ENCODE results near the gene COL4A2. TPM values are rescaled to one million over a fixed set of nuclear protein-coding genes. Genes with fewer than 3 reads are reported as not detected.

COL4A2 gene
- total and polyA plus RNA-seq, 3 experiments from 2014 or later = not detected

DNA sequence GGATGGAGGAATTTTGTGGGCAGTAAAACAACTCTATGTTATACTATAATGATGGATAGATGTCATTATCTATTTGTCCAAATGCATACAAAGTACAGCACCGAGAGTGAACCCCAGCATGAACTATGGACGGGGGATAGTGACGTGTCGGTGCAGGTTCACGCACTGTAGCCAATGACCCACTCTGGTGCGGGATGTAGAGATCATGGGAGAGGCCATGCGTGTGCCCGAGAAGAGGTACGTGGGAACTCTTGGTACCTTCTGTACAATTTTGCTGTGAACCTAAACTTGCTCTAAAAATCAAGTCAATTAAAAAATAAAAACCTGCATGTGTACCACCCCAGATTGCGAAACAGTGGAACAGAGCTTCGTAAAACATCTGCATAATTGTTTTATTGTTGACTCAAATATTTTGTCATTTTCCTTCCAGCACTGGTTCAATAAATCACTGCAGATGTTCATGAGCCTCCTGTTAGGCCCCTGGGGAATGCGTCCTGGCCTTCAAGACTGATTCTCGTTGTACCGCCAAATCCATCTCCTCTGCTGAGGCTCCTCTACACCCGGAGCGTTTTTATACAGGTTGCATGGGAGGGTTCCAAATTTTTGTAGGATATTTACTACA is 31.0 kb upstream of the COL4A2 start:
- no peaks in the 10 kb centered on the region for H3K4me1 Mint-ChIP-seq
- H3K27ac Mint-ChIP-seq = no peak overlapping the region
- no peak overlapping the region for H3K4me3 Mint-ChIP-seq
- Histone ChIP-seq H3K27me3 (ENCODE audit: insufficient read depth, low read length, poor library complexity, severe bottlenecking) (no peaks in the 10 kb centered on the region), H3K9me3 (ENCODE audit: low read length) (no peaks in the 10 kb centered on the region), H3K4me3 (ENCODE audit: low read length) (no peak overlapping the region), H3K27ac (ENCODE audit: low read depth, low read length) (no peak overlapping the region), H3K4me1 (ENCODE audit: insufficient read depth, low read length) (no peaks in the 10 kb centered on the region), H3K36me3 (ENCODE audit: insufficient read depth, low read length) (no peaks in the 10 kb centered on the region)
- no peaks in the 10 kb centered on the region for H3K9me3 Mint-ChIP-seq
- DNase-seq = no peak
- ChIA-PET CTCF (no interaction called here), POLR2A (no interaction called here)
- H3K27me3 Mint-ChIP-seq = peaks cover 3 to 4% of the 10 kb centered on the region in 2 donors
- H3K36me3 Mint-ChIP-seq = no peaks in the 10 kb centered on the region

DNA sequence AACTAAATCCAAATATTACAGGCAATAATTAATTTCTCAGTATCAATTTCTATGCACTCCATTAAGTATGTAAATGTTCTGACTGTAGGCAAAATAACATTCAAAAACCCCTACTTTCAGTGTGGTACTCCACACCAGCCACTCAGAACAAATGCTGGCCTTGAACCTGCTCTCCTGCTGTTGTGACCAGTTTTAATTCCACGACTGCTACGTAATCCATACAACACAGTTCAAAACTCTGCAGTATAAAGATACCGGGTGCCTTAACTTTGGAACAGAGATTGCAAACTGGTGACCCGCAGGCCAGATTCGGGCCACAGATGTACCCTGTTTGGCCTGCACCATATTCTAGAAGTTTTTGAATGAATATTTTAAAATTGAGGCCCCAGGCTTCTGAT is 30.5 kb upstream of the COL4A2 start:
- CTCF ChIA-PET = no interaction called here
- Histone ChIP-seq H3K9me3 (ENCODE audit: low read length) (no peaks in the 10 kb centered on the region), H3K27me3 (ENCODE audit: insufficient read depth, low read length, poor library complexity, severe bottlenecking) (no peaks in the 10 kb centered on the region), H3K36me3 (ENCODE audit: insufficient read depth, low read length) (no peaks in the 10 kb centered on the region), H3K27ac (ENCODE audit: low read depth, low read length) (no peak overlapping the region), H3K4me1 (ENCODE audit: insufficient read depth, low read length) (no peaks in the 10 kb centered on the region), H3K4me3 (ENCODE audit: low read length) (no peak overlapping the region)
- H3K36me3 Mint-ChIP-seq = no peaks in the 10 kb centered on the region
- H3K4me1 Mint-ChIP-seq = no peaks in the 10 kb centered on the region
- no peaks in the 10 kb centered on the region for H3K9me3 Mint-ChIP-seq
- H3K27ac Mint-ChIP-seq = no peak overlapping the region
- no peak overlapping the region for H3K4me3 Mint-ChIP-seq
- POLR2A ChIA-PET = no interaction called here
- no peak for DNase-seq
- peaks cover 3 to 4% of the 10 kb centered on the region in 2 donors for H3K27me3 Mint-ChIP-seq

- Histone ChIP-seq H3K27me3 (ENCODE audit: insufficient read depth, low read length, poor library complexity, severe bottlenecking) (no peaks in the 10 kb centered on the region), H3K4me1 (ENCODE audit: insufficient read depth, low read length) (no peaks in the 10 kb centered on the region), H3K27ac (ENCODE audit: low read depth, low read length) (no peak overlapping the region), H3K9me3 (ENCODE audit: low read length) (no peaks in the 10 kb centered on the region), H3K36me3 (ENCODE audit: insufficient read depth, low read length) (no peaks in the 10 kb centered on the region), H3K4me3 (ENCODE audit: low read length) (no peak overlapping the region)
- Mint-ChIP-seq H3K36me3 (no peaks in the 10 kb centered on the region), H3K4me3 (no peak overlapping the region), H3K27ac (no peak overlapping the region), H3K9me3 (no peaks in the 10 kb centered on the region), H3K4me1 (no peaks in the 10 kb centered on the region), H3K27me3 (peaks cover 6 to 7% of the 10 kb centered on the region in 2 donors)
- ChIA-PET POLR2A (no interaction called here), CTCF (no interaction called here)
- no peak for DNase-seq
These were observed 29.6 kb upstream of the COL4A2 start for GRCh38 chr13:110277357-110277975.

GRCh38 chr13:110278859-110279258 is 28.2 kb upstream of the COL4A2 start:
- Histone ChIP-seq H3K9me3 (ENCODE audit: low read length) (no peaks in the 10 kb centered on the region), H3K27me3 (ENCODE audit: insufficient read depth, low read length, poor library complexity, severe bottlenecking) (no peaks in the 10 kb centered on the region), H3K36me3 (ENCODE audit: insufficient read depth, low read length) (no peaks in the 10 kb centered on the region), H3K4me3 (ENCODE audit: low read length) (no peak overlapping the region), H3K27ac (ENCODE audit: low read depth, low read length) (no peak overlapping the region), H3K4me1 (ENCODE audit: insufficient read depth, low read length) (no peaks in the 10 kb centered on the region)
- Mint-ChIP-seq H3K9me3 (no peaks in the 10 kb centered on the region), H3K36me3 (no peaks in the 10 kb centered on the region), H3K4me3 (no peak overlapping the region), H3K4me1 (no peaks in the 10 kb centered on the region), H3K27ac (no peak overlapping the region), H3K27me3 (peaks cover 10 to 16% of the 10 kb centered on the region in 2 donors)
- no peak for DNase-seq
- ChIA-PET CTCF (no interaction called here), POLR2A (no interaction called here)

GRCh38 chr13:110279684-110280083 is 27.4 kb upstream of the COL4A2 start:
- Histone ChIP-seq H3K27me3 (ENCODE audit: insufficient read depth, low read length, poor library complexity, severe bottlenecking) (no peaks in the 10 kb centered on the region), H3K4me3 (ENCODE audit: low read length) (no peak overlapping the region), H3K36me3 (ENCODE audit: insufficient read depth, low read length) (no peaks in the 10 kb centered on the region), H3K4me1 (ENCODE audit: insufficient read depth, low read length) (no peaks in the 10 kb centered on the region), H3K9me3 (ENCODE audit: low read length) (no peaks in the 10 kb centered on the region), H3K27ac (ENCODE audit: low read depth, low read length) (no peak overlapping the region)
- Mint-ChIP-seq H3K27ac (no peak overlapping the region), H3K9me3 (no peaks in the 10 kb centered on the region), H3K36me3 (no peaks in the 10 kb centered on the region), H3K27me3 (peaks cover 8 to 20% of the 10 kb centered on the region in 2 donors), H3K4me1 (no peaks in the 10 kb centered on the region), H3K4me3 (no peak overlapping the region)
- ChIA-PET CTCF (no interaction called here), POLR2A (no interaction called here)
- DNase-seq = no peak

- H3K4me3 ChIP-seq (ENCODE audit: low read length) = no peak overlapping the region
- no peak for DNase-seq
- Mint-ChIP-seq H3K27me3 (peaks cover 8 to 20% of the 10 kb centered on the region in 2 donors), H3K36me3 (no peaks in the 10 kb centered on the region), H3K9me3 (no peaks in the 10 kb centered on the region), H3K4me3 (no peak overlapping the region), H3K27ac (no peak overlapping the region), H3K4me1 (no peaks in the 10 kb centered on the region)
- H3K36me3 ChIP-seq (ENCODE audit: insufficient read depth, low read length) = no peaks in the 10 kb centered on the region
- ChIA-PET CTCF (no interaction called here), POLR2A (no interaction called here)
- no peaks in the 10 kb centered on the region for H3K9me3 ChIP-seq (ENCODE audit: low read length)
- no peak overlapping the region for H3K27ac ChIP-seq (ENCODE audit: low read depth, low read length)
- no peaks in the 10 kb centered on the region for H3K27me3 ChIP-seq (ENCODE audit: insufficient read depth, low read length, poor library complexity, severe bottlenecking)
- no peaks in the 10 kb centered on the region for H3K4me1 ChIP-seq (ENCODE audit: insufficient read depth, low read length)
These were observed 26.8 kb upstream of the COL4A2 start for GRCh38 chr13:110280231-110280813.

DNA sequence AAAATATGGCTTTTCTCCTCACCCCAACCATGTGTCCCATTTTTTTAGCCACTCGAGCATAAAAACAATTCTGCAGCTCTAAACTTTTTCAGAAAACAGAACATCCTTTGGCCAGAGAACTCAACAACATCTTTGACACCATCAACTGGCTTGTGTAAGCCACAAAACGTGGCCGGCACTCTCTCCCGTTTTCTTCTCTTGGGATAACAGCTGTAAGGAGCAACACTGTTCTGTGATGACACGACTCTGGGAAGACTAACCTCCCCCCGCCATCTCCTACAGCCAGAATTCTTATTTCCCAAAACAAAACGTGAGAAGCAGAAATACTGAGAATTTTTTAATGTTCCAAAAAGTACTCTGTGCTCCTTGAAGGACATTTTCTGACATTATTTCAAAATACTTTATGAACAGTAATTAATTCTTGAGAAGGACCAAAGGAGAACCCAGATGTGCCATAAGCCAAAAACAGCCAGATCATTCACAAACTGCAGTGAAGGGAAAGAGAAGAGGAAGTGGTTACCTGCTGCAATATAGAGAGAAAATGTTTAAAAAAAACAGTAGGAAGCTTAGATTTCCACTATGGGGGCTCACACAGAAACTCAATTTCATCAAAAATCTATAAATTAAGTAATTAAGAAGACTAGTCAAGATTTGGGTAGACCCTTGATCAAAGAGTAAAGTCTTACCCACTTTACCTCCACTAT is 25.9 kb upstream of the COL4A2 start:
- Mint-ChIP-seq H3K27me3 (peaks cover 8 to 20% of the 10 kb centered on the region in 2 donors), H3K4me1 (no peaks in the 10 kb centered on the region), H3K27ac (no peak overlapping the region), H3K36me3 (no peaks in the 10 kb centered on the region), H3K4me3 (no peak overlapping the region), H3K9me3 (no peaks in the 10 kb centered on the region)
- DNase-seq = no peak
- H3K9me3 ChIP-seq (ENCODE audit: low read length) = no peaks in the 10 kb centered on the region
- CTCF ChIA-PET = no interaction called here
- no peaks in the 10 kb centered on the region for H3K36me3 ChIP-seq (ENCODE audit: insufficient read depth, low read length)
- POLR2A ChIA-PET = no interaction called here
- H3K27me3 ChIP-seq (ENCODE audit: insufficient read depth, low read length, poor library complexity, severe bottlenecking) = no peaks in the 10 kb centered on the region
- H3K4me3 ChIP-seq (ENCODE audit: low read length) = no peak overlapping the region
- H3K4me1 ChIP-seq (ENCODE audit: insufficient read depth, low read length) = no peaks in the 10 kb centered on the region
- H3K27ac ChIP-seq (ENCODE audit: low read depth, low read length) = no peak overlapping the region

DNA sequence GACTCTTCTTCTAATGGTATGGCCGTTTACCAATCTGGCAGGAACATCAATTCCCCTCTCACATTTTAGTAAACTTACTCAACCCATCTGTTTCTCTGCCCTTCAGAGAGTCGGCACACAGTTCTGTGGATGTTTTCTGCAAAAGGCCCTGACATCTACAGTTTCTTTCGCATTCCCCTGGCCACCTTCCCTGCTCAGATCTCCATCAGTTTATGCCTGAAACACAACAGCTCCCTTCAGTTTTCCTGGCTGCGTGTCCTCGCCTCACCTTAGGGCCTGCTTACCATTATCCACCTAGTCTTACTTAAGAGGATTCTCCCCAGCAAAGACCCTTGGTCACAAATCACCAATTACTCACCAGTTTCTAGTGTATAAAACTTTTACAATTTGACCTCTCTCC is 25.3 kb upstream of the COL4A2 start:
- Mint-ChIP-seq H3K4me1 (no peaks in the 10 kb centered on the region), H3K27ac (no peak overlapping the region), H3K4me3 (no peak overlapping the region), H3K9me3 (no peaks in the 10 kb centered on the region), H3K36me3 (no peaks in the 10 kb centered on the region), H3K27me3 (peaks cover 8 to 20% of the 10 kb centered on the region in 2 donors)
- CTCF ChIA-PET = no interaction called here
- H3K4me3 ChIP-seq (ENCODE audit: low read length) = no peak overlapping the region
- POLR2A ChIA-PET = no interaction called here
- DNase-seq = no peak
- no peaks in the 10 kb centered on the region for H3K4me1 ChIP-seq (ENCODE audit: insufficient read depth, low read length)
- no peaks in the 10 kb centered on the region for H3K27me3 ChIP-seq (ENCODE audit: insufficient read depth, low read length, poor library complexity, severe bottlenecking)
- H3K36me3 ChIP-seq (ENCODE audit: insufficient read depth, low read length) = no peaks in the 10 kb centered on the region
- no peak overlapping the region for H3K27ac ChIP-seq (ENCODE audit: low read depth, low read length)
- H3K9me3 ChIP-seq (ENCODE audit: low read length) = no peaks in the 10 kb centered on the region
